Muscle layer of colon (tissue), 2 donors: ENCODE data around the gene HSPB7.

ENCODE experiments used
- H3K27ac ChIP-seq: one replicate; pipeline ENCODE4 v1.7.0; 2013; ENCODE audit warnings: low read depth, mild to moderate bottlenecking, low read length, moderate library complexity
- H3K27me3 ChIP-seq, 2 donors: one replicate each; pipeline ENCODE4 v1.7.0; 2013; ENCODE audit warnings: low read length in 2 of 2, mild to moderate bottlenecking in 2 of 2; ENCODE audit not compliant: insufficient read depth in 2 of 2, control insufficient read depth in 1 of 2
- H3K36me3 ChIP-seq: one replicate; pipeline ENCODE4 v1.7.0; 2013; ENCODE audit warnings: mild to moderate bottlenecking, low read length; ENCODE audit not compliant: insufficient read depth
- H3K4me1 ChIP-seq: one replicate; pipeline ENCODE4 v1.7.0; 2013; ENCODE audit warnings: mild to moderate bottlenecking, low read length; ENCODE audit not compliant: insufficient read depth
- H3K4me3 ChIP-seq, 2 donors: one replicate each; pipeline ENCODE4 v1.7.0; 2013; ENCODE audit warnings: low read length in 2 of 2, low read depth in 1 of 2, mild to moderate bottlenecking in 1 of 2, moderate library complexity in 1 of 2
- H3K9ac ChIP-seq: one replicate; pipeline ENCODE4 v1.7.0; 2013; ENCODE audit warnings: low read length
- H3K9me3 ChIP-seq: one replicate; pipeline ENCODE4 v1.7.0; 2013; ENCODE audit warnings: mild to moderate bottlenecking, low read length
- donor health status: abdominal sarcoma.
- donor health status: Adenocarcinoma of cecum.

The HSPB7 gene

DNA sequence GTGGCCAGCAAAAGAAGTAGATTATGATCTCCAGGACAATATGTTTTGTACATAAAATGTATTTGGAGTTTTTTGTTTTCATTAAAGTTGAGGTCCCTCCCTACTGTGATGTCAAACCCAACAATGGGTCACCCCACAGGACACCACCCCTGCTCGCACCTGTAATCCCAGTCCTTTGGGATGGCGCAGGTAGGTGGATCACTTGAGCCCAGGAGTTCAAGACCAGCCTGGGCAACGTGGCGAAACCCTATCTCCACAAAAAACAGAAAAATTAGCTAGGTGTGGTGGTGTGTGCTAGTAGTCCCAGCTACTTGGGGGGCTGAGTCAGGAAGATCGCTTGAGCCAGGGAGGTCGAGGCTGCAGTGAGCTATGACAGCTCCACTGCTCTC lies 50.9 kb downstream of the HSPB7 start:
- Histone ChIP-seq H3K36me3 (peaks cover 18% of the 10 kb centered on the region), H3K9me3 (no peaks in the 10 kb centered on the region), H3K4me1 (peaks cover 25% of the 10 kb centered on the region), H3K9ac (no peak overlapping the region), H3K27ac (no peak overlapping the region), H3K27me3 (no peaks in the 10 kb centered on the region), H3K4me3 (no peak overlapping the region)

DNA sequence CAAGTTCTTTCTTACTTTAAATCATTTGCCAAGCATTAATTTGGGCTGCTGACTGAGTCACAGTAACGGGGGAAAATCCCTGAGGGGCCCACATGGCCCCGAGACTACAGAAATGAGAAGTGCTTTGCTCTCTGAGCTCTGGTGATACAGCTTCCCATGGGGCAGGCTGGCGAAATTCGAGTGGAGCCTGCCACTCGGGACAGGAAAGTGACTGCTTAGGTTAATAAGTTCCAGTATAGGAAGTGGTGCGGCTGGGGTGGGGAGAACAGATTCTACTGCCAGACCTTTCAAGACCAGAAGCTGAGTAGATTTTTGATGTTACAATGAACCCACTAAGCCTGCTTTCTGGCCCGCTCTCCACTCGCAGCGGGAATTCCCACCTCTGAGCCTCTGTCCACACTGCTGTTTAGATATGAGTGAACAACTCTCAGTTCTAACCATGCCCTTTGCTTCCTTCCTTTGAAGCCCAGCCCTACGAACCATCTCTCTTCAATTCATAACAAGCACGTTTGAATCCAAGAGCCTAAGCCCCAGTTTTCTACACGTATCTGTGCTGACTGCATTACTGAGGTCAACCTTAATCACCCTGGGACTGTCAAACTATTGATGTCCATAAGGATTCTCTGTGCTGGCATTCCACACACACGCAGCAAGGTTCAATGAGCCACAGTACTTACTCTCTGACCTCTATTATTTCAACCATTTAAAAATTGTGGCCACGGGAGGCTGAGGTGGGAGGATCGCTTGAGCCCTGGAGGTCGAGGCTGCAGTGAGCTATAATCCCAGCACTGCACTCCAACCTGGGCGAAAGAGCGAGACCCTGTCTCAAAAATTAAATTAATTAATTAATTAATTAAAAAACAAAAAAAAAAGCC lies 51.5 kb downstream of the HSPB7 start:
- Histone ChIP-seq H3K4me1 (peaks cover 25% of the 10 kb centered on the region), H3K9ac (no peak overlapping the region), H3K4me3 (no peak overlapping the region)

DNA sequence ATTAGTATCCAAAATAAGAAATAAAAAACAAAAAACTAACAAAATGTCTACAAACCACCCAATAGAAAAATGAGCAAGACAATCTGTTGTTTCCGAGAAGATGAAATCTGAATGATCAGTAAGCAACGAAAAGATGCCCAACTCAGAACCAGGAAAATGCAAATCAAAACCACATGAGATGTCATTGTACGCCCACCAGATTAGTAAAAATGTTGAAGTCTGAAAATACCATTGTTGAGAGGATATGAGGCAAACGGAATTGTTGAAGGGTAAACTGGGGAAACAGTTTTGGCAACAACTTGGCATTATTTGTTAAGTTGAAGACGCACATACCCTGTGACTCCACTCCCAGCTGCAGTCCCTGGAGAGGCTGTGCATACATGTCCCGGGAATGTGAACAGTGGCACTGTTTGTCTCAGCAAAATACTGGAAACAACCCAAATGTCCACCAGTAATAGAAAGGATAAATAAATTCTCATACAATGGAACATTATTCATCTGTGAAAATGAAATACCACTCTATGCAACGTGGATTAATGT lies 52.5 kb downstream of the HSPB7 start:
- no peaks in the 10 kb centered on the region for H3K9me3 ChIP-seq
- H3K4me3 ChIP-seq, result no peak overlapping the region
- peaks cover 14% of the 10 kb centered on the region for H3K36me3 ChIP-seq
- peaks cover 25% of the 10 kb centered on the region for H3K4me1 ChIP-seq
- no peak overlapping the region for H3K9ac ChIP-seq
- H3K27ac ChIP-seq, result no peak overlapping the region
- no peaks in the 10 kb centered on the region for H3K27me3 ChIP-seq

More for the DNA sequence above, 51.5 kb downstream of the HSPB7 start:
- Histone ChIP-seq H3K27me3 (no peaks in the 10 kb centered on the region), H3K9me3 (no peaks in the 10 kb centered on the region), H3K36me3 (peaks cover 14% of the 10 kb centered on the region), H3K27ac (no peak overlapping the region)
